Psoas muscle (tissue), 8 donors: ENCODE data around the gene DNMT3L. TPM values are rescaled to one million over a fixed set of nuclear protein-coding genes. Genes with fewer than 3 reads are reported as not detected.
"Not testable (repeated sequence)": the region's sequence is repeated elsewhere in the genome, so short reads cannot be mapped to it uniquely, and the experiment has no call there.

Experiments
- ATAC-seq, 4 donors: fragments of 200-7000 bp; cut with Tn5 transposase; one replicate each; pipeline ENCODE4 v1.9.1; 2020; ENCODE audit warnings: moderate library complexity in 3 of 4, mild to moderate bottlenecking in 2 of 4
- DNase-seq, 2 donors: peaks; one replicate each; pipeline ENCODE4 v3.0.0-alpha.2; 2020
- H3K27ac ChIP-seq: fragments of 200-600 bp; one replicate; pipeline ENCODE4 v1.8.0; 2022
- H3K27me3 ChIP-seq, 3 donors: fragments of 200-600 bp in 1 of 3; one replicate each; pipeline versions ENCODE4 v1.6.1 to v1.8.0; 2013 to 2022; ENCODE audit warnings: low read length in 2 of 3, mild to moderate bottlenecking in 2 of 3, moderate library complexity in 1 of 3; ENCODE audit not compliant: insufficient read depth in 3 of 3
- H3K36me3 ChIP-seq, 2 donors: fragments of 200-600 bp in 1 of 2; one replicate each; pipeline versions ENCODE4 v1.6.1 to v1.8.0; 2013 to 2022; ENCODE audit warnings: low read depth in 1 of 2, mild to moderate bottlenecking in 1 of 2, moderate library complexity in 1 of 2; ENCODE audit not compliant: insufficient read depth in 1 of 2
- H3K4me1 ChIP-seq: fragments of 200-600 bp; one replicate; pipeline ENCODE4 v1.8.0; 2022
- H3K4me3 ChIP-seq: fragments of 200-600 bp; one replicate; pipeline ENCODE4 v1.8.0; 2022; ENCODE audit warnings: mild to moderate bottlenecking
- H3K9me3 ChIP-seq: fragments of 200-600 bp; one replicate; pipeline ENCODE4 v1.8.0; 2022
- CTCF ChIP-seq: fragments of 200-600 bp; IDR thresholded peaks from one replicate; pipeline ENCODE4 v1.8.0; 2022; ENCODE audit warnings: antibody characterized with exemption
- WGBS, 3 donors: extraction: QIAGEN DNeasy Blood & Tissue Kit; methylation state at CpG; one replicate each; pipeline versions ENCODE4 v1.1.6 to v1.1.7; 2013; 5-methylcytosine and 5-hydroxymethylcytosine counted together
- intact Hi-C, 2 donors: fragments of 100-400 bp; cut with DNase I; formaldehyde crosslinking; loops; one replicate each; pipeline versions ENCODE4 v1.11.0 to v1.14.2; 2022
- polyA plus RNA-seq, 3 donors: library from polyadenylated mRNA; stranded (reverse); fragments of 200-250 nt; gene quantifications; one replicate each; pipeline ENCODE4 v1.2.3, GENCODE V29; 2013
- total RNA-seq, 4 donors: library from RNA; stranded (reverse); fragmentation: NEBNext Ultra II Directional in 2 of 4; extraction: Animal tissue kit (Norgen Biotek cat#: 25700) in 2 of 4; gene quantifications; one replicate each; pipeline versions ENCODE4 v1.2.1 to v1.2.4, GENCODE V29; 2021 to 2023
- donor health status: healthy with polysubstance abuse.
- donor health status: DM: no; HTN: no; CAD: no; lungs with moderate emphysema.
- donor health status: Bipolar disorder and iron deficiency.
- donor health status: healthy.
- donor health status: DM: yes; HTN: yes; CAD: no.
- donor health status: DM: no; HTN: no; CAD: no.
- donor health status: DM: no; HTN: no; CAD: no.
- donor health status: DM: yes; HTN: yes; CAD: no.

DNMT3L gene
- total and polyA plus RNA-seq, 7 donors: not detected

GRCh38 chr21:44202590-44203299 lies 59.0 kb downstream of the DNMT3L start:
- H3K36me3 ChIP-seq, H3K4me3 ChIP-seq, H3K27me3 ChIP-seq, intact Hi-C loops, H3K4me1 ChIP-seq, H3K9me3 ChIP-seq, DNase-seq, H3K27ac ChIP-seq: not testable (repeated sequence)
- WGBS, 3 donors: no CpG with 5 or more reads among the region's 30 CpGs
- peak in 3 of 4 donors; percentile 19 to 57 (median 45) for ATAC-seq

GRCh38 chr21:44199997-44200396 lies 61.7 kb downstream of the DNMT3L start:
- H3K36me3 ChIP-seq: not testable (repeated sequence)
- WGBS, 3 donors: 90 to 91% (median 91%) methylated on average over 10 to 11 of the region's 11 CpGs

GRCh38 chr21:44199448-44199847 lies 62.2 kb downstream of the DNMT3L start:
- 81 to 89% (median 83%) methylated on average over 13 to 15 of the region's 15 CpGs for WGBS, 3 donors
- DNase-seq: no peak
- no peaks in the 10 kb centered on the region for H3K9me3 ChIP-seq
- no peaks in the 10 kb centered on the region for H3K4me1 ChIP-seq
- no peak overlapping the region for H3K27ac ChIP-seq
- no peak for TF ChIP-seq CTCF
- no peak overlapping the region for H3K4me3 ChIP-seq
- ATAC-seq: no peak
- H3K27me3 ChIP-seq: no peaks in the 10 kb centered on the region
- intact Hi-C loops: no loop called here
- H3K36me3 ChIP-seq: no peaks in the 10 kb centered on the region

More at GRCh38 chr21:44199997-44200396, 61.7 kb downstream of the DNMT3L start:
- H3K27me3 ChIP-seq, H3K4me1 ChIP-seq, H3K4me3 ChIP-seq, DNase-seq, H3K9me3 ChIP-seq, intact Hi-C loops, ATAC-seq, H3K27ac ChIP-seq: not testable (repeated sequence)

- intact Hi-C loops, H3K9me3 ChIP-seq, H3K4me3 ChIP-seq, H3K4me1 ChIP-seq, H3K36me3 ChIP-seq, H3K27me3 ChIP-seq, H3K27ac ChIP-seq: not testable (repeated sequence)
- ATAC-seq (peak in 3 of 4 donors; percentile 44 to 57 (median 44)), DNase-seq (peak; percentile 21 to 72)
- 28 to 32% methylated on average over 6 to 19 of the region's 21 CpGs; no CpG with 5 or more reads in 1 of the 3 donors for WGBS, 3 donors
Observed at GRCh38 chr21:44197156-44197516, 64.6 kb downstream of the DNMT3L start.

Other genes with a start within 250 kb of the DNMT3L start
- gene TRAPPC10, start 249.6 kb downstream of the DNMT3L start, total RNA-seq: 10 to 100 TPM; 13.3 to 22.2 (median 20.4) TPM
- gene TRAPPC10, start 249.6 kb downstream of the DNMT3L start, polyA plus RNA-seq: 10 to 100 TPM in 1 of 3 donors, 1 to 10 TPM in 2; 6.4 to 21.4 (median 8.5) TPM
- 1 to 10 TPM in 3 of 4 donors, under 1 TPM in 1; 0.56 to 3.2 (median 2.8) TPM for gene PWP2, start 154.5 kb downstream of the DNMT3L start, total RNA-seq
- gene PWP2, start 154.5 kb downstream of the DNMT3L start, polyA plus RNA-seq: 1 to 10 TPM; 2.2 to 8.8 (median 3.0) TPM
- gene GATD3, start 128.2 kb downstream of the DNMT3L start, total RNA-seq: 10 to 100 TPM in 2 of 4 donors, 1 to 10 TPM in 2; 6.7 to 13.8 (median 10.6) TPM
- gene GATD3, start 128.2 kb downstream of the DNMT3L start, polyA plus RNA-seq: 100 to 1,000 TPM in 1 of 3 donors, 10 to 100 TPM in 1, 1 to 10 TPM in 1; 8.6 to 188 (median 10.7) TPM
- 1 to 10 TPM in 3 of 4 donors, under 1 TPM in 1; 0.69 to 5.9 (median 2.6) TPM for gene ICOSLG, start 21.0 kb downstream of the DNMT3L start, total RNA-seq
- 1 to 10 TPM in 2 of 3 donors, under 1 TPM in 1; 0.27 to 1.6 (median 1.0) TPM for gene ICOSLG, start 21.0 kb downstream of the DNMT3L start, polyA plus RNA-seq
- under 1 TPM in 1 of 4 donors, not detected in 3; 0.19 TPM for gene AIRE, start 24.0 kb upstream of the DNMT3L start, total RNA-seq
- gene AIRE, start 24.0 kb upstream of the DNMT3L start, polyA plus RNA-seq: under 1 TPM; 0.01 to 0.17 (median 0.04) TPM
- gene PFKL, start 38.2 kb upstream of the DNMT3L start, total RNA-seq: 10 to 100 TPM; 17.8 to 33.6 (median 27.7) TPM
- 10 to 100 TPM in 2 of 3 donors, 1 to 10 TPM in 1; 9.2 to 21.2 (median 13.7) TPM for gene PFKL, start 38.2 kb upstream of the DNMT3L start, polyA plus RNA-seq
- gene CFAP410, start 77.5 kb upstream of the DNMT3L start, total RNA-seq: 10 to 100 TPM in 2 of 4 donors, 1 to 10 TPM in 2; 8.3 to 10.5 (median 9.7) TPM
- 10 to 100 TPM in 2 of 3 donors, 1 to 10 TPM in 1; 9.9 to 13.7 (median 10.1) TPM for gene CFAP410, start 77.5 kb upstream of the DNMT3L start, polyA plus RNA-seq
- gene TRPM2, start 91.7 kb upstream of the DNMT3L start, total RNA-seq: 1 to 10 TPM in 1 of 4 donors, under 1 TPM in 3; 0.69 to 1.7 (median 0.84) TPM
- gene TRPM2, start 91.7 kb upstream of the DNMT3L start, polyA plus RNA-seq: under 1 TPM; 0.08 to 0.76 (median 0.31) TPM
- 1 to 10 TPM in 1 of 4 donors, under 1 TPM in 3; 0.13 to 1.1 (median 0.23) TPM for gene LRRC3, start 193.6 kb upstream of the DNMT3L start, total RNA-seq
- gene LRRC3, start 193.6 kb upstream of the DNMT3L start, polyA plus RNA-seq: under 1 TPM; 0.08 to 0.29 (median 0.08) TPM